Islet precursor cell (in vitro differentiated cells): ENCODE results near the gene FIBCD1.

Experiments
- DNase-seq: peaks from one replicate; pipeline ENCODE4 v3.0.0-alpha.2; 2018

FIBCD1 gene

GRCh38 chr9:130905902-130906734, 32.9 kb downstream of the FIBCD1 start:
- no peak for DNase-seq

- DNase-seq, result no peak
Measured at GRCh38 chr9:130905125-130905901, 33.7 kb downstream of the FIBCD1 start.

- DNase-seq, result no peak
Measured at GRCh38 chr9:130904070-130905044, 34.7 kb downstream of the FIBCD1 start.

- no peak for DNase-seq
Measured at GRCh38 chr9:130903194-130904069, 35.6 kb downstream of the FIBCD1 start.

- DNase-seq, result no peak
Measured at GRCh38 chr9:130902204-130903185, 36.6 kb downstream of the FIBCD1 start.

GRCh38 chr9:130901498-130902203, 37.4 kb downstream of the FIBCD1 start:
- DNase-seq, result no peak

- DNase-seq, result no peak
Measured at GRCh38 chr9:130900701-130901497, 38.1 kb downstream of the FIBCD1 start.

- no peak for DNase-seq
Measured at GRCh38 chr9:130899051-130899748, 39.8 kb downstream of the FIBCD1 start.

- DNase-seq, result no peak
Measured at GRCh38 chr9:130898552-130898852, 40.5 kb downstream of the FIBCD1 start.

GRCh38 chr9:130897848-130898551, 41.0 kb downstream of the FIBCD1 start:
- no peak for DNase-seq

GRCh38 chr9:130897105-130897751, 41.8 kb downstream of the FIBCD1 start:
- DNase-seq, result no peak

GRCh38 chr9:130896233-130897014, 42.6 kb downstream of the FIBCD1 start, which contains the start of gene QRFP:
Gene QRFP (minus strand): TSS chr9:130896812. CDS start chr9:130893838, 2,974 bp downstream.
- no peak for DNase-seq

GRCh38 chr9:130895481-130896232, 43.4 kb downstream of the FIBCD1 start:
- DNase-seq, result no peak

- DNase-seq, result no peak
Measured at GRCh38 chr9:130895038-130895437, 44.0 kb downstream of the FIBCD1 start.

GRCh38 chr9:130894546-130894945, 44.5 kb downstream of the FIBCD1 start:
- no peak for DNase-seq
